Smooth muscle cell (in vitro differentiated cells): Measurements from ENCODE around the gene WNT7B. TPM values are rescaled to one million over a fixed set of nuclear protein-coding genes. Genes with fewer than 3 reads are reported as not detected.

Experiments
- DNase-seq: peaks from one replicate; lab custom pipeline; 2025; ENCODE audit not compliant: unreplicated experiment; lab: John Stamatoyannopoulos, UW
- H2AFZ ChIP-seq: fragments of 200-600 bp; sonication (generic); 2 replicates; pipeline ENCODE4 v1.6.0; 2016; ENCODE audit warnings: antibody characterized with exemption, low read depth, mild to moderate bottlenecking
- H3F3A ChIP-seq: fragments of 200-600 bp; sonication (generic); 2 replicates; pipeline ENCODE4 v1.6.0; 2017; ENCODE audit warnings: antibody characterized with exemption, low read depth
- H3K27ac ChIP-seq: fragments of 200-600 bp; sonication (generic); 2 replicates; pipeline ENCODE4 v1.5.1; 2016; ENCODE audit warnings: low read depth, mild to moderate bottlenecking
- H3K27me3 ChIP-seq: fragments of 200-600 bp; sonication (generic); 2 replicates; pipeline ENCODE4 v1.6.1; 2016; ENCODE audit warnings: low read depth, mild to moderate bottlenecking
- H3K36me3 ChIP-seq: fragments of 200-600 bp; sonication (generic); 2 replicates; pipeline ENCODE4 v1.5.1; 2016; ENCODE audit warnings: low read depth
- H3K4me1 ChIP-seq: fragments of 200-600 bp; sonication (generic); 2 replicates; pipeline ENCODE4 v1.5.1; 2016; ENCODE audit warnings: low read depth
- H3K4me2 ChIP-seq: fragments of 200-600 bp; sonication (generic); 2 replicates; pipeline ENCODE4 v1.6.0; 2016; ENCODE audit warnings: mild to moderate bottlenecking
- H3K4me3 ChIP-seq: fragments of 200-600 bp; sonication (generic); 2 replicates; pipeline ENCODE4 v1.5.1; 2016; ENCODE audit warnings: mild to moderate bottlenecking
- H3K79me2 ChIP-seq: fragments of 200-600 bp; sonication (generic); 2 replicates; pipeline ENCODE4 v1.6.0; 2016; ENCODE audit warnings: low read depth, mild to moderate bottlenecking
- H3K9ac ChIP-seq: fragments of 200-600 bp; sonication (generic); 2 replicates; pipeline ENCODE4 v1.6.0; 2016; ENCODE audit warnings: low read depth
- H3K9me3 ChIP-seq: fragments of 200-600 bp; sonication (generic); replicated peaks from 2 replicates; pipeline ENCODE4 v1.5.1; 2016; ENCODE audit warnings: low read depth
- H4K20me1 ChIP-seq: fragments of 200-600 bp; sonication (generic); 2 replicates; pipeline ENCODE4 v1.6.0; 2016; ENCODE audit warnings: low read depth
- CTCF ChIP-seq: fragments of 200-600 bp; sonication (generic); IDR thresholded peaks from 2 replicates; pipeline ENCODE4 v1.5.1; 2017; ENCODE audit warnings: borderline replicate concordance, mild to moderate bottlenecking, antibody characterized with exemption; ENCODE audit not compliant: insufficient read depth, poor library complexity, severe bottlenecking
- WGBS: methylation state at CpG from one replicate; pipeline ENCODE4 v1.1.7; 2016; ENCODE audit warnings: low lambda C conversion rate; 5-methylcytosine and 5-hydroxymethylcytosine counted together
- polyA plus RNA-seq: library from polyadenylated mRNA; unstranded; fragments of >200 nt; fragmentation: Nextera tagmentation; extraction: Ambion mirVana; gene quantifications from 2 replicates; pipeline ENCODE4 v1.2.1, GENCODE V29; 2016
- total RNA-seq: library from RNA; depleted of rRNA; stranded (reverse); fragments of >200 nt; gene quantifications from 2 replicates; pipeline ENCODE4 v1.2.3, GENCODE V29; 2014

Gene WNT7B
- total and polyA plus RNA-seq, 2 experiments from 2014 or later: 0.69 to 1.6 TPM

- Histone ChIP-seq H3K9me3 (no peaks in the 10 kb centered on the region), H3K27me3 (no peaks in the 10 kb centered on the region), H3K4me1 (no peaks in the 10 kb centered on the region), H4K20me1 (no peaks in the 10 kb centered on the region), H3K4me3 (no peak overlapping the region), H2AFZ (no peak overlapping the region), H3K36me3 (no peaks in the 10 kb centered on the region), H3K27ac (no peak overlapping the region), H3K9ac (no peak overlapping the region), H3F3A (no peaks in the 10 kb centered on the region), H3K4me2 (no peak overlapping the region), H3K79me2 (no peaks in the 10 kb centered on the region)
- 88% methylated on average over 10 of the region's 37 CpGs for WGBS
- no peak for TF ChIP-seq CTCF
- DNase-seq: no peak
Measured at GRCh38 chr22:45891021-45891421, 85.9 kb downstream of the WNT7B start.

GRCh38 chr22:45890351-45890635 lies 86.7 kb downstream of the WNT7B start:
- H2AFZ ChIP-seq: no peak overlapping the region
- no peak overlapping the region for H3K4me3 ChIP-seq
- no peaks in the 10 kb centered on the region for H3K79me2 ChIP-seq
- no peaks in the 10 kb centered on the region for H3K9me3 ChIP-seq
- H3K36me3 ChIP-seq: no peaks in the 10 kb centered on the region
- no peaks in the 10 kb centered on the region for H3F3A ChIP-seq
- H3K9ac ChIP-seq: no peak overlapping the region
- no peak overlapping the region for H3K27ac ChIP-seq
- no peaks in the 10 kb centered on the region for H3K4me1 ChIP-seq
- no peak overlapping the region for H3K4me2 ChIP-seq
- WGBS: 97% methylated on average over 11 of the region's 26 CpGs
- no peaks in the 10 kb centered on the region for H3K27me3 ChIP-seq
- TF ChIP-seq CTCF: no peak
- no peak for DNase-seq
- H4K20me1 ChIP-seq: no peaks in the 10 kb centered on the region

GRCh38 chr22:45889539-45890350 lies 87.2 kb downstream of the WNT7B start:
- no peaks in the 10 kb centered on the region for H3K36me3 ChIP-seq
- H3K27ac ChIP-seq: no peak overlapping the region
- no peak overlapping the region for H3K4me3 ChIP-seq
- no peaks in the 10 kb centered on the region for H3K27me3 ChIP-seq
- no peaks in the 10 kb centered on the region for H3K9me3 ChIP-seq
- no peaks in the 10 kb centered on the region for H4K20me1 ChIP-seq
- WGBS: 92% methylated on average over 56 of the region's 56 CpGs
- no peaks in the 10 kb centered on the region for H3F3A ChIP-seq
- no peak overlapping the region for H3K4me2 ChIP-seq
- TF ChIP-seq CTCF: no peak
- DNase-seq: no peak
- no peaks in the 10 kb centered on the region for H3K4me1 ChIP-seq
- H2AFZ ChIP-seq: no peak overlapping the region
- no peak overlapping the region for H3K9ac ChIP-seq
- no peaks in the 10 kb centered on the region for H3K79me2 ChIP-seq

- H3F3A ChIP-seq: no peaks in the 10 kb centered on the region
- no peak overlapping the region for H3K4me2 ChIP-seq
- no peak overlapping the region for H3K9ac ChIP-seq
- H2AFZ ChIP-seq: no peak overlapping the region
- WGBS: 90% methylated on average over 10 of the region's 10 CpGs
- no peaks in the 10 kb centered on the region for H3K79me2 ChIP-seq
- TF ChIP-seq CTCF: no peak
- H3K4me1 ChIP-seq: no peaks in the 10 kb centered on the region
- no peak overlapping the region for H3K4me3 ChIP-seq
- no peaks in the 10 kb centered on the region for H3K36me3 ChIP-seq
- DNase-seq: no peak
- no peaks in the 10 kb centered on the region for H4K20me1 ChIP-seq
- H3K27ac ChIP-seq: no peak overlapping the region
- no peaks in the 10 kb centered on the region for H3K9me3 ChIP-seq
- no peaks in the 10 kb centered on the region for H3K27me3 ChIP-seq
Measured at GRCh38 chr22:45889093-45889538, 87.8 kb downstream of the WNT7B start.
